Chondrocyte (in vitro differentiated cells): ENCODE measurements around the gene TMEM63C. TPM values are rescaled to one million over a fixed set of nuclear protein-coding genes. Genes with fewer than 3 reads are reported as not detected.

Experiments
- DNase-seq: peaks from one replicate; pipeline ENCODE4 v3.0.0; 2021; ENCODE audit warnings: mixed read lengths, low spot score
- H3K27ac Mint-ChIP-seq: one replicate; pipeline ENCODE4 v1.8.0; 2021; ENCODE audit warnings: mild to moderate bottlenecking, moderate library complexity, mixed read lengths; ENCODE audit not compliant: unreplicated experiment
- H3K27me3 Mint-ChIP-seq: 2 replicates; pipeline ENCODE4 v1.8.0; 2021; ENCODE audit warnings: low read depth, mixed read lengths
- H3K36me3 Mint-ChIP-seq: 2 replicates; pipeline ENCODE4 v1.8.0; 2021; ENCODE audit warnings: low read depth, mixed read lengths
- H3K4me1 Mint-ChIP-seq: 2 replicates; pipeline ENCODE4 v1.8.0; 2021; ENCODE audit warnings: low read depth, mild to moderate bottlenecking, mixed read lengths
- H3K4me3 Mint-ChIP-seq: one replicate; pipeline ENCODE4 v1.8.0; 2021; ENCODE audit warnings: mild to moderate bottlenecking, moderate library complexity, mixed read lengths; ENCODE audit not compliant: unreplicated experiment
- H3K9me3 Mint-ChIP-seq: 2 replicates; pipeline ENCODE4 v1.8.0; 2021; ENCODE audit warnings: low read depth, mixed read lengths
- microRNA-seq: library from miRNA; unstranded; fragments of <30 nt; microRNA quantifications from one replicate; pipeline ENCODE4 v1.2.0, GENCODE V29; 2020; ENCODE audit warnings: borderline number of aligned reads
- total RNA-seq: library from RNA; stranded (reverse); gene quantifications from 3 replicates; pipeline ENCODE4 v1.2.1, GENCODE V29; 2021
- TF ChIP-seq, protein P1 (sequence below): fragments of 200-600 bp; sonication (generic); IDR thresholded peaks from 2 replicates; pipeline ENCODE4 v1.5.0; 2021; ENCODE audit warnings: antibody characterized with exemption, mild to moderate bottlenecking, moderate library complexity

Gene TMEM63C
- total RNA-seq, 1 donor from 2014 or later: 10.3 TPM

- Mint-ChIP-seq H3K36me3 (peaks cover 2% of the 10 kb centered on the region), H3K9me3 (no peaks in the 10 kb centered on the region), H3K4me1 (peaks cover 69% of the 10 kb centered on the region), H3K27me3 (no peaks in the 10 kb centered on the region), H3K4me3 (peak overlapping the region; percentile 52), H3K27ac (peak overlapping the region; percentile 94)
- TF ChIP-seq, protein P1, sequence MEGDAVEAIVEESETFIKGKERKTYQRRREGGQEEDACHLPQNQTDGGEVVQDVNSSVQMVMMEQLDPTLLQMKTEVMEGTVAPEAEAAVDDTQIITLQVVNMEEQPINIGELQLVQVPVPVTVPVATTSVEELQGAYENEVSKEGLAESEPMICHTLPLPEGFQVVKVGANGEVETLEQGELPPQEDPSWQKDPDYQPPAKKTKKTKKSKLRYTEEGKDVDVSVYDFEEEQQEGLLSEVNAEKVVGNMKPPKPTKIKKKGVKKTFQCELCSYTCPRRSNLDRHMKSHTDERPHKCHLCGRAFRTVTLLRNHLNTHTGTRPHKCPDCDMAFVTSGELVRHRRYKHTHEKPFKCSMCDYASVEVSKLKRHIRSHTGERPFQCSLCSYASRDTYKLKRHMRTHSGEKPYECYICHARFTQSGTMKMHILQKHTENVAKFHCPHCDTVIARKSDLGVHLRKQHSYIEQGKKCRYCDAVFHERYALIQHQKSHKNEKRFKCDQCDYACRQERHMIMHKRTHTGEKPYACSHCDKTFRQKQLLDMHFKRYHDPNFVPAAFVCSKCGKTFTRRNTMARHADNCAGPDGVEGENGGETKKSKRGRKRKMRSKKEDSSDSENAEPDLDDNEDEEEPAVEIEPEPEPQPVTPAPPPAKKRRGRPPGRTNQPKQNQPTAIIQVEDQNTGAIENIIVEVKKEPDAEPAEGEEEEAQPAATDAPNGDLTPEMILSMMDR: no peak
- no peak for DNase-seq
Measured at GRCh38 chr14:77306416-77306815, 124.8 kb downstream of the TMEM63C start.

GRCh38 chr14:77306851-77307496 lies 125.4 kb downstream of the TMEM63C start:
- no peaks in the 10 kb centered on the region for H3K27me3 Mint-ChIP-seq
- peaks cover 2% of the 10 kb centered on the region for H3K36me3 Mint-ChIP-seq
- no peaks in the 10 kb centered on the region for H3K9me3 Mint-ChIP-seq
- TF ChIP-seq, protein P1: no peak
- peaks cover 67% of the 10 kb centered on the region for H3K4me1 Mint-ChIP-seq
- H3K4me3 Mint-ChIP-seq: peak overlapping the region; percentile 52
- no peak for DNase-seq
- H3K27ac Mint-ChIP-seq: peak overlapping the region; percentile 94

Small RNAs within 50 kb of the gene (microRNA-seq; reads per million reads assigned to microRNA genes)
- gene MIR1260A: not detected

Other genes starting within 250 kb of the TMEM63C start
- gene IRF2BPL, start 153.1 kb upstream of the TMEM63C start, total RNA-seq: 56.0 to 61.9 TPM (median 56.7 TPM) in 3 replicates
- 9.7 to 11.0 TPM (median 10.0 TPM) in 3 replicates for gene CIPC, start 83.5 kb upstream of the TMEM63C start, total RNA-seq
- 0.13 to 0.30 TPM (median 0.15 TPM) in 3 replicates for gene ZDHHC22, start 40.0 kb upstream of the TMEM63C start, total RNA-seq
- not detected in 3 replicates for gene NGB, start 89.4 kb downstream of the TMEM63C start, total RNA-seq
- gene POMT2, start 139.1 kb downstream of the TMEM63C start, total RNA-seq: 30.1 to 45.1 TPM (median 34.7 TPM) in 3 replicates
- 9.8 to 14.1 TPM (median 12.5 TPM) in 3 replicates for gene GSTZ1, start 139.2 kb downstream of the TMEM63C start, total RNA-seq
- gene TMED8, start 195.3 kb downstream of the TMEM63C start, total RNA-seq: 10.3 to 12.5 TPM (median 10.4 TPM) in 3 replicates
- 1.2 to 3.3 TPM (median 1.4 TPM) in 3 replicates for gene SAMD15, start 195.6 kb downstream of the TMEM63C start, total RNA-seq
- gene NOXRED1, start 241.7 kb downstream of the TMEM63C start, total RNA-seq: 0.18 to 0.37 TPM (median 0.27 TPM) in 3 replicates